GM19023 (cell line): ENCODE data around the gene CMTR1.
"Not testable (repeated sequence)": the region's sequence is repeated elsewhere in the genome, so short reads cannot be mapped to it uniquely, and the experiment has no call there.

ENCODE experiments used
- ATAC-seq: cut with Tn5 transposase; IDR thresholded peaks from one replicate; pipeline ENCODE4 v1.9.1; 2021; ENCODE audit warnings: mild to moderate bottlenecking, moderate library complexity; ENCODE audit not compliant: unreplicated experiment

Gene CMTR1, protein sequence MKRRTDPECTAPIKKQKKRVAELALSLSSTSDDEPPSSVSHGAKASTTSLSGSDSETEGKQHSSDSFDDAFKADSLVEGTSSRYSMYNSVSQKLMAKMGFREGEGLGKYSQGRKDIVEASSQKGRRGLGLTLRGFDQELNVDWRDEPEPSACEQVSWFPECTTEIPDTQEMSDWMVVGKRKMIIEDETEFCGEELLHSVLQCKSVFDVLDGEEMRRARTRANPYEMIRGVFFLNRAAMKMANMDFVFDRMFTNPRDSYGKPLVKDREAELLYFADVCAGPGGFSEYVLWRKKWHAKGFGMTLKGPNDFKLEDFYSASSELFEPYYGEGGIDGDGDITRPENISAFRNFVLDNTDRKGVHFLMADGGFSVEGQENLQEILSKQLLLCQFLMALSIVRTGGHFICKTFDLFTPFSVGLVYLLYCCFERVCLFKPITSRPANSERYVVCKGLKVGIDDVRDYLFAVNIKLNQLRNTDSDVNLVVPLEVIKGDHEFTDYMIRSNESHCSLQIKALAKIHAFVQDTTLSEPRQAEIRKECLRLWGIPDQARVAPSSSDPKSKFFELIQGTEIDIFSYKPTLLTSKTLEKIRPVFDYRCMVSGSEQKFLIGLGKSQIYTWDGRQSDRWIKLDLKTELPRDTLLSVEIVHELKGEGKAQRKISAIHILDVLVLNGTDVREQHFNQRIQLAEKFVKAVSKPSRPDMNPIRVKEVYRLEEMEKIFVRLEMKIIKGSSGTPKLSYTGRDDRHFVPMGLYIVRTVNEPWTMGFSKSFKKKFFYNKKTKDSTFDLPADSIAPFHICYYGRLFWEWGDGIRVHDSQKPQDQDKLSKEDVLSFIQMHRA

DNA sequence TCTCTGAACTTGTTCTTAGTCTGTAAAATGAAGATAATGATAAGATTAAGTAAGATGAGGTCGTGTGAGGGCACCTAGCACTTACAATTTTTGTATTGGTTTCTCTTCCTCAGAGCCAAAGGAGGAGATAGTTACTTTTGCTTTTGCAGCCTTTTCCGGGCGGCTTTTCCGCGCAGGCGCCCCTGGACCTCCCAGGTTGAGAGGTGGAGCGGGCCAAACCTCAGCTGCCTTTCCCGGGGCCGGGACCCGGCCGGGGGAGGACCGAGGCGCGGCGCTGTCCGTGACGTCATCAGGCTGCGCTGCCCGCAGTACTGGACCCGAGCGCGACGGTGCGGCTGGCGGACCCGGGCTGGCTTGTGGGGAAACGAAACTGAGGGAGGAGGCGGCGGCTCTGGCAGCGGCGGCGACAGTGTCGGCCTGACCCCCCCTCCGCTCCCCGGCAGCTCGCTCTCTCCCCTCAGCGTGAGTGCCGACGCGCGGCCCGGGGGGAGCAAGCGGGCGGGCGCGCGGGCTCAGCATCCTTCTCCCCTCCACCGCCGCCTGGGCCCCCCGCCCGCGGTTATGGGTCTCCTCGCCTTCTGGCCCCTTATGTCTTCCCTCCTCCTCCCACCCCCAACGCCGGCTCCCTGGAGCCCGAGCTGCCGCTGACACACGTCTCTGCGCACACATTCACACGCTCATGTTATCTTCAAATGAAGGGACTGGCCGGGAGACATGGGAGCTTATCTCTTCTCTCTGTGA is at the start of gene CMTR1:
Gene CMTR1 (plus strand): TSS at position 306 of the 741 bp plus-strand sequence. CDS start 2,409 bp downstream, outside the sequence.
- peak; percentile 89 for ATAC-seq

DNA sequence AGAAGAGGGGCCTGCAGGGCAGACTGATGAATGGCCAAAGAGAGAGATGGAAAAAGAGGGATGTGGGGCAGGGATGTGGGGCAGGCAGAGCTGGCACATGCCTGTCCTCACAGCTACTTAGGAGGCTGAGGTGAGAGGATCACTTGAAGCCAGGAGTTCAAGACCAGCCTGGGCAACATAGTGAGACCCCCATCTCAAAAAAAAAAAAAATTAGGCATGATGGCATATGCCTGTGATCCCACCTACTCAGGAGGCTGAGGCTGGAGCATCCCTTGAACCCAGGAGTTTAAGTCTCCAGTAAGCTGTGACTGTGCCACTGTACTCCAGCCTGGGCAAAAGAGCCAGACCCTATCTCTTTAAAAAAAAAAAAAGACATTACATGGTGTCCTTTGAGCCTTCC is 44.4 kb upstream of the CMTR1 start:
- ATAC-seq: no peak

DNA sequence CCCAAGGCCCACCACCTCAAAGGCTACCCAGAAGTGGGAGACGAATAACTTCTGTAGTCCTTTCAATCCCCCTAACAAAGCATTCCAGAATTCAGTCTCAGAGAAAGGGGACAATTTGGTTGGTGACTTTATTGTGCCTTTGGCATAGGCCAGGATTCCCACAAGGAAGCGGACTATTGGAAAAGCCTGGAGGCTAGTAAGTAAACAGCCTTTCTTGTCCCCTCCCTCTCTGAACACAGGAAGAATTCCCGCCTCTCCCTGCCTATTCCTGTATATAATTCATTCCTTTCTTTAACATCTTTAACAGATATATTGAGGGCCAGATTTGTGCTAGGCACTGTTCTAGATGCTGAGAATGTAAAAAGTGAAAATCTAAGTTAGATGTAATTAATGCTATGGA is 43.2 kb upstream of the CMTR1 start:
- ATAC-seq: no peak

DNA sequence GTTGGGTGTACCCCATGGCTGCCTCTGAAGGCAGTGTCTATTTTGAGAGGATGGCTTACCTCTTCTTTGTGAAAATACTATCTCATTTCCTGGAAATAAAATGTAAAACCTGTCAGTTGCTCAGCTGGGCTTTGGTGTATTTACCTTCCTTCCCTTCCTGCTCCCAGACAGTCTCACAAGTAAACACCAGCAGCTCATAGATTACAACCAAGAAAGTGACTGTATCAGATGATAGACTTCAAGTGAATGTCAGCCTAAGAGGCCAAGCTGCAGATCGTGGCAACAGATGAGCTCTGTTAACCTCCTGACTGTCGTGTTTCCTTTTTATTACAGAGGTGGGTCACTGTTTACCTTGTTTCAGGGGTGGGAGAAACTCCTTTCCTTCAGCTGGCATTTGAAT is 41.9 kb upstream of the CMTR1 start:
- no peak for ATAC-seq

DNA sequence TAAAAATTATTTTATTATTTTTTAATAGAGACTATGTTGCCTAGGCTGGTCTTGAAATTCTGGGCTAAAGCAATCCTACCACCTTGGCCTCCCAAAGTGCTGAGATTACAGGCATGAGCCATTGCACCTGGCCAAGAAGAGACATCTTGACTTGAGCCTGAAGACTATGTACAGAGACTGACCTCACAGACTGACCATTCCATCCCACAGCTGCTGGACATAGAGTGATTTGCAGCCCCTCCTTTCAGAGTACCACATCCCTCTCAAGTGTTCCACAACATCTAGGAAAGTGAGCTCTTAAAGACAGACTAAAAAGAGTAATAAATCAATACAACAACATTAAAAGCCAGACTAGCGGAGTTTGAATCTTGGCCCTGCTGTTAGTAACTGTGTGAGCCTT is 40.2 kb upstream of the CMTR1 start:
- no peak for ATAC-seq

DNA sequence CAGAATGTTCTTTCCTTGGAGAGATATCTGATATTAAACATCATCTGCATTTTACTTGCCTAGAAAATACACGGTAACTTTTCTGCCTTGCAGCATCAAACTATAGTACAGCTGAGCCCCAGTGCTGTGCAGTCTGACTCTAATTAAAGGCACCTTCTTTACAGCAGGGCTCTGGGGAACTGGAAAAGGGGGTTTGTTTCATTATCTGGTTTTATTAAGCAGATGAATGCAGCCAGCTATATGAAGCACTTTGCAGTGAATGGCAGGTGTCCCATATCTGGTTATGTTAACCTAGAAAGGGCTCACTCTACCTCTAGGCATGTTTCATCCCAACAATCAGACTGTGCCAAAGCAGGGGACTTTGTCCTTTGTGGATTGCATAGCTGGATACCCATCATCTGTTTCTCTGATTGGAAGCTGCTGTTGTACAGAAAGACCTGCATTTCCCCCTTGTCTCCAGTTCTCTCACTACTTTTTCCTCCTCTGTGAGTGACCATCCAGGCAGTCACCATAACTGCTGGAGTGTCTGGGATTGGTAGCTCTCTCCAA is 39.6 kb upstream of the CMTR1 start:
- ATAC-seq: no peak

DNA sequence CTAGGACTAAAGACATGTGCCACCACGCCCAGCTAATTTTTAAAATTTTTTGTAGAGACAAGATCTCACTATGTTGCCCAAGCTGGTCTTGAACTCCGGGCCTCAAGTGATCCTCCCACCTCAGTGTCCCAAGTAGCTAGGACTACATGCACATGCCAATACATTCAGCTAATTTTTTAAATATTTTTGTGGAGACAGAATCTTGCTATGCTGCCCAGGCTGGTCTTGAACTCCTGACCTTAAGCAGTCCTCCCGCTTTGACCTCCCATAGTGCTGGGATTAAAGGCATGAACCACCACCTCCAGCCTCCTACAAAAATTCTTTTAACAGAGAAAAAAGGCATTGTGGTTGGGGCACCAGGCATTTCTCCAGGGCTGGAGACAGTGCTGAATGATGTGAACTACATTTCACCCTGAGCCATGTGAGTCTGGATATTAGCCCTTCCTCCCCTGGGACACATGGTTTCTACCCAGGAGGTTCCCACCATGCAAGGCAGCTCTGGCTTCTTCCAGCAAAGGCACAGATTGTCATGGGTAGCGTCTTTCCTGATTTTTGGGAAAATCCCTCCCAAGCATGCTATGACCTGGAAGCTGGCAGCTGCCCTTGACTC is 36.3 kb upstream of the CMTR1 start:
- no peak for ATAC-seq

DNA sequence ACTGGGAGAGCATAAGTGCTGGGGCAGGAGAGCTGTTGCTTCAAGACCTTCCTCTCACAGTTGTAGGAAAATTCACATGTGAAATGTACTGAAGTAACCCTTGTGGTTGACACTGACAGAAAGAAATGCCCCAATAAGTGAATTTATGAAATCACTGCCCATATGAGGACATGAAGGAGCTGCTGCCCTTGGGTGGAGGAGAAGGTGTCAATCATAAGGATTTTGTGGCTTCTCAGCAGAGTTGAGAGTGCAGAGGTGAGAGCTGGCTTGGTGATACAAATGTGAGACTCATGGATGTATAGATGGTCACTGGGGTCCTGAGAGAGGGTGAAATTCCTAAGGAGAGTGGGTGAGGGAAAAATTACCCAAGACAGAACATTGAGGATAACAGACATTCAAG is 33.9 kb upstream of the CMTR1 start:
- ATAC-seq: no peak

DNA sequence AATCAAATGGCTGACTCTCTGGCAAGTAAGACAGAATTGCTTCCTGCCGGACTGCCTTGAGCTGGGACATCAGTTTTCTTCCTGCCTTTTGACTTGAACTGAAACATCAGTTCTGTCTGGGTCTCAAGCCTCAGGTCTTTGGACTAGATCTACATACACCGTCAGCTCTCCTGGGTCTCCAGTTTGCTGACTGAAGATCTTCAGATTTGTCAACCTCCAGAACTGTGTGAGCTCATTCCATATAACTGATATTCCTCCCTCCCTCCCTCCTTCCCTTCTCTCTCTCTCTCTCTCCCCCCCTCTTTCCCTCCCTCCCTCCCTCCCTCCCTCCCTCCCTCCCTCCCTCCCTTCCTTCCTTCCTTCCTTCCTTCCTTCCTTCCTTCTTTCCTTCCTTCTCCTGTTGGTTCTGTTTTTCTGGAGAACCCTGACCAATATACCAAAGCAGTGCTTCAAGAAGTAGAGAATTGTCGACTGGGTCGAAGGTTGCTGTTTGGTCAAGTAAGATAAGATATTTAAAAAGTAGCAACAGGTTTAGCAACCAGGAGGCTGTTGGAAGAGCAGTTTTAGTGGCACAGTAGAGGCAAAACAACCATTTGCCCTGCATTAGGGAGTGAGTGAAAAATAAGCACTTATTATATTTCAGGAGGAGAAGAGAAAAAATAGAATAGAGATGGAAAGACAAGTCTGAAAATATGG is 33.1 kb upstream of the CMTR1 start:
- ATAC-seq: no peak

DNA sequence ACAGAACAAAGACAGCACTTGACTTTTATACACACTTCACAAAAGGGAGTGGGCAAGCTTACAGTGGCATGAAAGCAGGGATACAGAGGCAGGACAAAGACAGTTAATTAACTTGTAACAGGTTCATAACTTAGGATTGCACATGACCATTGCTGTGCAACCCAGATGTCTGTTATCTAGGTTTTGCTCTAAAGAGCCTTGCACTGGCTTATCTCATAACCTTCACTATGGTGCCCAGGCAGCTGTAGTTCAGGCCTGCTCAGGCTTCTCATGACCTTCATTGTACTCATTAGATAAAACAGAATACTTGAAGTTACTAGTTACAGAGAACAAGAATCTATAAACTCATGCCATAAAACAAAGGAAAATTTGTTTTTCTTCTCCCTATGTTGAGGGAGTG is 31.4 kb upstream of the CMTR1 start:
- ATAC-seq: not testable (repeated sequence)

DNA sequence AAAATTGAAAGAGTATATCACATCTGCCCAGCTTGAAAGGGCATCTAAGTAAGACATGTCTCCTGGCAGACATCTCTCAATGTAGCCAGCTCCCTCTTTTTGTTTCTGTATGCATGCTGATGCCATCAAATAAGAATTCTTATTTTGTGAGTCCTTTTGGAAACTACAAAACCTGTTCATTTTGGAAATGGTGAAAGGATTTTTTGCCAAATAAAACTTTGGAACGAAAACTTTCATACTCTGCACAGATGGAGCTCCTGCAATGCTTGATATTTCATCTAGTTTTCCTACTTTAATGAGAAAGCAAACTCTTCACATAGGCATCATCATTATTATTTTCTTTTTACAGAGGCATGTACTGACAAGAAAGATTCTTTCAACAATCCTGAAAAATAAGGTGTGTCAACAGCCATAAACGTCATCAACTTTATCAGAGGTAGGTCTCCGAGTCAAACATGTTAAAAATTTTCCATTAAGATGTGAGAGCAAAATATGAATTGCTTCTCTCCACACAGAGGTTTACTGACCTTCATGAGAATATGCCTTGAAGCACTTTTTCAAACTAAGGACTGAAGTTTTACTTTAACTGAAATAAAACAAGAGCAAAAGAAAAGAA is 26.2 kb upstream of the CMTR1 start:
- no peak for ATAC-seq

DNA sequence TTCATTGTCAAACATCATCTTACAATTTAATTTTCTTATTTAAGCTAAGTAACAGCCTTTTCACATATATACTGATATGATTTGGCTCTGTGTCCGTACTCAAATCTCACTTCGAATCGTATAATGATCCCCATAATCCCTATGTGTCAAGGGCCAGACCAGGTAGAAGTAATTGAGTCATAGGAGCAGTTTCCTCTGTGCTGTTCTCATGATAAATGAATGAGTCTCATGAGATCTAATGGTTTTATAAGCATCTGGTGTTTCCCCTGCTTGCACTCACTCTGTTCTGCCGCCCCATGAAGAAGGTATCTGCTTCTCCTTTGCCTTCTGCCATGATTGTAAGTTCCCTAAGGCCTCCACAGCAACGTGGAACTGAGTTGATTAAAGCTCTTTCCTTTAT is 25.1 kb upstream of the CMTR1 start:
- ATAC-seq: no peak

DNA sequence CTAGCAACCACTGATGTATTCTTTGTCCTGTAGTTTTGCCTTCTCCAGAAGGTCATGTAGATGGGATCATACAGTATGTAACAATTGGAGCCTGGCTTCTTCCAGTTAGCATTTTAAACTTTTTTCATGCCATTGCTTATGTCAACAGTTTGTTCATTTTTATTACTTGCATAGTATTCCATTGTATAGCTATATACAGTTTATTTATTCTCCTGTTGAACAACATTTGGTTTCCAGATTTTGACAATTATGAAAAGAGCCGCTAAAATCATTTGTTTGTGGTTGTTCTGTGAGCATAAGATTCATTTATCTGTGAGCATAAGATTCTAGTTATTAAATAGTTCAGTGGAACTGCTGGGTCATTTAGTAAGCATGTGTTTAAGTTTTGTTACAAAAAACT is 23.5 kb upstream of the CMTR1 start:
- ATAC-seq: no peak

DNA sequence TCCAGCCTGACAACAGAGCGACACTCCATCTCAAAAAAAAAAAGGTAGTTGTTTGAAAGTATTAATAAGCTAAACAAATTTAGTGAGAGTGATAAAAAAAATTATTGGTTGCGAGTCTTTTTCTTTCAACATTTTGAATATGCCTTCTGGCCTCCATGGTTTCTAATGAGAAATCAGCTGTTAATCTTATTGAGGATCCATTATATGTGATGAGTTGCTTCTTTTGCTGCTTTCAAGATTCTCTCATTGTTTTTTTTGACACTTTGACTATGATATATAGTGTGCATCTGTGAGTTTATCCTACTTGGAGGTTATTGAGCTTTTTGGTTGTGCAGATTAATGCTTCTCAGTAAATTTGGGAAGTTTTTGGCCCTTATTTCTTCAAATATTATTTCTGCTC is 15.6 kb upstream of the CMTR1 start:
- no peak for ATAC-seq

DNA sequence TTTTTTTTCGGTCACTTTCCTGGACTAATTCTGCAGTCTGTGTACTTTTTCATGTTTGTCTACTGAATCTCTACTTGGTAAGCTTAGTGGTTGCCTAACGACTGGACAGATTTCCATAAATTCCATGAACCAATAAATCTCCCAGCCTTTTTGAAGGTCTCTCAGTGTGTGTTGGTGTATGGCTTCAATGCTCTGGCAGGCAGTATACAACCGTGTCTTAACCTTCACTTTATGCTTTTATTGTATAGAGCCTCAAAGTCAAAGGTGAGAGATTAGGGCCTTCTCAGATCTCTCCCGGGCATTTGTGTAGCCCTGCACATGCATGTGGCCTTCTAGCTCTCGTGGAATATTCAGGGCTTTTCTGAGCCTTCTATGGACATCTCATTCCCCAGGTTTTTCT is 14.3 kb upstream of the CMTR1 start:
- no peak for ATAC-seq

DNA sequence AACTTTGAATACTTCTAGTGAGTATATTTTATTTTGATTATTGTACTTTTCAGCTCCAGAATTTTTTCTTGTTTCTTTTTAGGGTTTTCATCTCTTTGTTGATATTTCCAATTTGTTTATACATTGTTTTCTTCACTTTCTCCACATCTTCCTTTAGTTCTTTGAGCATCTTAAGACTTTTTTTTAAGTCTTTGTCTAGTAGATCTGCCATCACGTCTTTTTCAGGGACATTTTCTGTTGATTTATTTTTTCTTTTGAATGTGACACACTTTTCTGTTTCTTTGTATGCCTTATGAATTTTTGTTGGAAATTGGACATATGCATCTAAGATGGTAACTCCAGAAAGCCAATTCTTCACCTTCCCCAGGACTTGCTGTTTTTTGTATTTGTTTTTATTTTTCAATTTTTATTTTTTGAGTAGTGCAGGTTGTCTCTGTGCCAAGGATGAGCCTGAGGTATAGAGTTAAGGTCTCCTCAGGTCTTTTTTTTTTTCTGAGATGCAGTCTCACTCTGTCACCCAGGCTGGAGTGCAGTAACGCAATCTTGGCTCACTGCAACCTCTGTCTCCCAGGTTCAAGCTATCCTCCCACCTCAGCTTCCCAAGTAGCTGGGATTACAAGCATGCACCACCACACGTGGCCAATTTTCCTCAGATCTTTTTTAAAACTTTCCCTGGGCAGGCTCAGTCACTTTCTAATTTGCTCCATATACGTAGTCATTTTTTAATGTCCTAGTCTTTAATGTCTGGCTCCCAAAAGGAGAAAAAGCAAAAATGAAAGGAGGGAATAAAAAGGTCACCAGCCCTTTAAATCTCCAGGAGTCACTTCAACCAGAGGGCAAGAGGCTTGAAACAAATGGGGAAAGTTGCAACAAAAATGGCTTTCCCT is 6.7 kb upstream of the CMTR1 start:
- no peak for ATAC-seq

DNA sequence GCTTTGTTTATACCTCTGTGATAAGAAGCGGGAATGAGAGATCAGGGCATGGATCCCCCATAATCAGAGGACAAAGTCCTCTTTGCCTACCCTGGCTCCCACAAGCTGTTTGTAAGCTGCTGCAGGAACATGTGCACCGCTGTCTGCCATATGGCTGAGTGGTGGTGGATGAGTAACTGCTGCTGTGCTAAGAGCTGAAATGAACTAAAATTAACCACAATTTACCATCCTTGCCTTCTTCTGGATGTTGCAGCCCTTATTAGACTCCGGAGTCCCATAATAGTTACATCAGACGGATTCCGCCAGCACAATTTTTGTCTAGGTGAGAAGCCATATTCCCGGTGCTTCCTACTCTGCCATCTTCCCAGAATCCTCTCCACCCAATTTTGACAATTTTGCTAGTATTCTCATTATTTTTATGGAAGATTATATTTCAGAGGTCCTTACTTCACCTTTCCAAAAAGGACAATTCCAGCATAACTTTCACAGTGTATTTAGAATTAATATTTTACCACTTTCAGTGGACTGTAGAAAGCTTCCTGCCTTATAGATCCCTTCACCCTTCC is 6.0 kb upstream of the CMTR1 start:
- no peak for ATAC-seq

DNA sequence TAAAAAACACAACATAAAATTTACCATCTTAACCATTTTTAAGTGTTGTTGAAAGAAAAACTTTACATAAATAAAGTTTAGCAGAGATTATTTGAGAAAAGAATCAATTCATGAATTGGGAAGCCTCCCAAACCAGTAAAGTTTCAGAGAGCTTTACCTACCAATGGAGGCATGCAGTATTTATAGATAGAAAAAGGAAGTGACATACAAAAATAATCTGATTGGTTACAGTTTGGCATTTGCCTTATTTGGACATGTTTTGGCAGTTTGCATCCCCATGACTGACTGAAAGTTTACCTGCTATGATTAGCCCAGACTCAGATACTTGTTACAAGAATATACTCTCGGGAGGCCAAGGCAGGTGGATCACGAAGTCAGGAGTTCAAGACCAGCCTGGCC is 3.7 kb upstream of the CMTR1 start:
- no peak for ATAC-seq

DNA sequence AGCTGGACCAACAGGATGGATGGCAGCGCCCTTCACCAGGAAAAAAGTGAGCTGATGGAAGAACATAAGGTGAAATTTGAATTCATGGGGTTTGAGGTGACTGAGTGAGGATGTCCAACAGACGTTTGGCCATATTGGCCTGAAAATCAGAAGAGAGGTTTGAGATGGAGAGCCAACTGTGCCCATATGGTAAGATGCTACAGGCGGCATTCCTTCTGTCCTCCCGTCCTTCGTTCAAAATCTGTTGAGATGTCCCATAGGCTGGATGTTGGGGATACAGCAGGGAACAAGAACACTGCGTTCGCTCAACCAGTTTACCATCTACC is 468 bp upstream of the CMTR1 start:
- ATAC-seq: no peak
